NB4 (cell line): ENCODE data around the gene MATR3.

ENCODE experiments used
- MAX ChIP-seq: IDR thresholded peaks from 2 replicates; pipeline ENCODE4 v1.6.1; 2011; ENCODE audit warnings: low read depth, low read length
- MYC ChIP-seq: IDR thresholded peaks from 2 replicates; pipeline ENCODE4 v1.6.1; 2011; ENCODE audit warnings: low read depth, low read length
- POLR2A ChIP-seq: IDR thresholded peaks from 2 replicates; pipeline ENCODE4 v1.6.1; 2011; ENCODE audit warnings: mild to moderate bottlenecking; ENCODE audit not compliant: insufficient read length; ENCODE audit errors: extremely low read depth
- TF ChIP-seq, protein P1 (sequence below): IDR thresholded peaks from one replicate; pipeline ENCODE4 v1.5.1; 2012; ENCODE audit warnings: low read depth, low read length

DNA sequence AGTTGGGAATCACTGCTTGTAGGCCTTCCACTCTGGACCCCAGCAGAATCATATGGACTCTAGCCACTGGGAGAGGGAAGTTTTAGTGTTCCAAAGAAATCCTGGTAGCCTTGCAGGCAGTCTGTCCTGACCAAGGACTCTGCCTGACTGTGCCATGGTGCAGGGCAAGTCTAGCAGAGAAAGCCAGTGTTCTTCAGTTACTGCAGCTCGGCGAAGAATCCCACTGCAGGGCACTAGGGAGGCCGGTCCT lies 20.3 kb upstream of the MATR3 start:
- TF ChIP-seq, protein P1, sequence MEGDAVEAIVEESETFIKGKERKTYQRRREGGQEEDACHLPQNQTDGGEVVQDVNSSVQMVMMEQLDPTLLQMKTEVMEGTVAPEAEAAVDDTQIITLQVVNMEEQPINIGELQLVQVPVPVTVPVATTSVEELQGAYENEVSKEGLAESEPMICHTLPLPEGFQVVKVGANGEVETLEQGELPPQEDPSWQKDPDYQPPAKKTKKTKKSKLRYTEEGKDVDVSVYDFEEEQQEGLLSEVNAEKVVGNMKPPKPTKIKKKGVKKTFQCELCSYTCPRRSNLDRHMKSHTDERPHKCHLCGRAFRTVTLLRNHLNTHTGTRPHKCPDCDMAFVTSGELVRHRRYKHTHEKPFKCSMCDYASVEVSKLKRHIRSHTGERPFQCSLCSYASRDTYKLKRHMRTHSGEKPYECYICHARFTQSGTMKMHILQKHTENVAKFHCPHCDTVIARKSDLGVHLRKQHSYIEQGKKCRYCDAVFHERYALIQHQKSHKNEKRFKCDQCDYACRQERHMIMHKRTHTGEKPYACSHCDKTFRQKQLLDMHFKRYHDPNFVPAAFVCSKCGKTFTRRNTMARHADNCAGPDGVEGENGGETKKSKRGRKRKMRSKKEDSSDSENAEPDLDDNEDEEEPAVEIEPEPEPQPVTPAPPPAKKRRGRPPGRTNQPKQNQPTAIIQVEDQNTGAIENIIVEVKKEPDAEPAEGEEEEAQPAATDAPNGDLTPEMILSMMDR: no peak
- TF ChIP-seq POLR2A (no peak), MYC (no peak), MAX (no peak)
